ELF-1 (cell line): ENCODE results near the gene IST1.

Experiments used
- DNase-seq: peaks from one replicate; pipeline ENCODE4 v3.0.0-alpha.2; 2016; ENCODE audit warnings: low read depth, low spot score

IST1 gene

DNA sequence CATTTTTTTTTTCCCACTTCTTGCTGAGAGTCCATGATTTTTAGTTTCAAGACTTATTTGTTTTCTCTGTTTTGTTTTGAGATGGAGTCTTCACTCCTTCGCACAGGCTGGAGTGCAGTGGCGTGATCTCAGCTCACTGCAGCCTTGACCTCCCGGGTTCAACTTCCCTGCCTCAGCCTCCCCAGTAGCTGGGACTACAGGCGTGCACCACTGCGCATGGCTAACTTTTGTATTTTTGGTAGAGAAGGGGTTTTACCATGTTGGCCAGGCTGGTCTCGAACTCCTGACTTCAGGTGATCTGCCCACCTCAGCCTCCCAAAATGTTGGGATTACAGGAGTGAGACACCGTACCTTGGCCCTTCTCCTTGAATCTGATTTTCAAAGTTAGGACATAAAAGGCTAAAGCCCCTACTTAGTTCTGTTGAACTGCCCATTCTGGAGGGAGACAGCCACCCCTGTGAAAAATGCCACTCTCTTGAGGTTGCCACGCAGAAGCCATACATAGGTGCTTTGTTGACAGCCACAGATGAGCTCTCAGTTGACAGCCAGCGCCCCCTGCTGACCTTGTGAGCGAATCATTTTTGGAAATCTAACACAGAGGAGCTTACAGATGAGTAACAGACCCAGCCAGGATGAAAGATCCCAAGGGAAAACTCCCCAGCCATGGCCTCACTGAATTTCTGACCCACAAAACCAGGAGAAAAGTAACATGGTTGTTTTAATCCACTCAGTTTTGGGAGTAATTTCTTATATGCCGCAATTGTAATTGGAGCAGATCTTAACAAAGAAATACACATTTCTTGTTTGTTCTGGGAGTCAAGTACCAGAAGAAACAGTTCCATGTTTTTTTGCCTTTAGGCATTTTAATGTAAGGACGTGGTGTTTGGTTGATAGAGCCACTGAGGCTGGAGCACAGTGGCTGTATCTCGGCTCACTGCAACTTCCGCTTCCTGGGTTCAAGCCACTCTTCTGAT, 66.0 kb downstream of the IST1 start:
- DNase-seq: peak; percentile 87

DNA sequence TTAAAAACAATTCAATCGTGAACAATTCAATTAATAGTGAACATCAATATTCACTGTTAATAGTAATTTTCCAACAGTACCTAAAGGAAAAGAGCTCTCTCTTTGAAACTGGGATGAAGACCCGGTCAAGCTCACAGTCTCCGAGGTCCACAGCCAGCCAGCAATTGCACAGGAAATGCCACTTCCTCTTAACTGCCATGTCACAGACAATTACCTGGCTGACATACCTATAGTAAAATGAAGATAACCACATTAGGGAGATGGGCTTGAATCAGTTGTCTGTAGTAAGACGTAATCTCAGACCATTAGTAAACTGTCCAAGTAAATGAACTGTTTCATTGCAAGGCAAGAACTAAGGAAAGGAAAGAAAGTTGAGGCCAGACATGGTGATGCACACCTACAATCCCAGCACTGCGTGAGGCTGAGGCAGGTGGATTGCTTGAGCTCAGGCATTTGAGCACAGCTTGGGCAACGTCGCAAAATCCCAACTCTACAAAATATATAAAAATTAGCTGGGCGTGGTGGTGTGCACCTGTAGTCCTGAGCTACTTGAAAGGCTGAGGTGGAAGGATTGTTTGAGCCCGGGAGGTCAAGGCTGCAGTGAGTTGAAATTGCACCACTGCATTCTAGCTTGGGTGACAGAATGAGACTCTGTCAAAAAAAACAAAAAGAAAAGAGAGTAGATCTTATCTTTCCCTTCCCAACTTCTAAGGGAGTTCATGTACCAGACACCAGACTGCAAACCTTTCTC, 68.0 kb downstream of the IST1 start:
- DNase-seq: no peak

DNA sequence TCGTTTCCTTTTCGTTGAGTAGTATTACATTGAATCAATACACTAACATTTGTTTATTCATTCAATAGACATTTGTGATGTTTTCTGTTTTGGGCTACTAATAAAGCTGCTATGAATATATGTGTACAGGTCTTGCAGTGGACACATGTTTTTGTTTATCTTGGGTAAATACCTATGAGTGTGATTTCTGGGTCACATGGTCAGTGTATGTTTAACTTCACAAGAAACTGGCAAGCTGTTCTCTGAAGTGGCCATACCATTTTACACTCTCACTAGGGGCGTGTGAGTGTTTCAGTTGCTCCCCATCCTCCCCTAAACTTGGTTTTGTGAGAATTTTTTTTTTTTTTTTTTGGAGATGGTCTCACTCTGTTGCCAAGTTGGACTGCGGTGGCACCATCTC, 69.9 kb downstream of the IST1 start:
- no peak for DNase-seq

- no peak for DNase-seq
Observed at GRCh38 chr16:71966932-71967331, 71.6 kb downstream of the IST1 start.

DNA sequence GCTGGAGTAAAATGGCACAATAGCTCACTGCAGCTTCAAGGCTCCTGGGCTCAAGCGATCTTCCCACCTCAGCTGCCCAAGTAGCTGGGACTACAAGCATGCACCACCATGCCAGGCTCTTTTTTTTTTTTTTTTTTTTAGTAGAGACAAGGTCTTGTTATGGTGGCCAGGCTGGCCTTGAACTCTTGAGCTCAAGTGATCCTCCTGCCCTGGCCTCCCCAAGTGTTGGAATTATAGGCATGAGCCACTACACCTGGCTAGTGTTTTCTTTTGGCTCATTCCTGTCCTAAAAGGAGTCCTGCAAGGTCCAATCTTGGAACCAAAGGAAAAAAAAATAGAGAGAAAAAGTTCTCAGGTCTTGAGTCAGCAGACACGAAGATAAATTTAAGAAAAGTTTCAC, 74.0 kb downstream of the IST1 start:
- DNase-seq: no peak

- DNase-seq: no peak
Observed at GRCh38 chr16:71971571-71971970, 76.2 kb downstream of the IST1 start.

- DNase-seq: no peak
Observed at GRCh38 chr16:71972356-71972755, 77.0 kb downstream of the IST1 start.

- no peak for DNase-seq
Observed at GRCh38 chr16:71973001-71973400, 77.7 kb downstream of the IST1 start.

DNA sequence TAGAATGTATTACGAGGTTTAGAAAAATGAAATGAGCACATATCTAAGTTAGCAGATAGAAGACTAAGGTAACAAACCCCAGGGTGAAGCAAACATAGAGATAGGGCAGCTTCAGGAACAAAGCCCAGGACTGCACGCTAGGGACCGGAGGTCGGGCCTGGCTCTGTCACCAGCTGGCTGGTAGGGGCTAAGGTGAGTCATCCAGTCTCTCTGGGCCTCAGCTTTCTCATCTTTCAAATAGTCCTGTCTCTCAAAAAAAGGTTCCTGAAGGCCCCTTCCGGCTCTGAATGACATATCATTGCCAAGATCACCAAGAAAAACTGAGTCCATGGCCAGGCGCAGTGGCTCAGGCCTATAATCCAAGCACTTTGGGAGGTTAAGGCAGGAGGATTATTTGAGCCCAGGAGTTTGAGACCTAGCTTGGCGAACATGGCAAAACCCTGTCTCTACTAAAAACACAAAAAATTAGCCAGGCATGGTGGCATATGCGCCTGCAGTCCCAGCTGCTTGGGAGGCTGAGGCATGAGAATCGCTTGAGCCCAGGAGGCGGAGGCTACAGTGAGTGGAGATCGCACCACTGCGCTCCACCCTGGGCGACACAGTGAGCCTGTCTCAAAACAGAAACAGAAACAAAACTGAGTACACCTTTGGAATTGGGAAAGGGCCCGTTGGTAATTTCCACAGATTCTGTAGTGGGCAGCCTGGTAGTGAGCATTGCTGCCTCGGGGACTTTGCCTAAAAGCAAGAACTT, 78.9 kb downstream of the IST1 start:
- DNase-seq: no peak
